ENCODE results near the gene DDX18.
A peak's percentile ranks its signal among the peaks of the same experiment; 100 is the strongest.
"Not testable (repeated sequence)": the region's sequence is repeated elsewhere in the genome, so short reads cannot be mapped to it uniquely, and the experiment has no call there.

DDX18 gene

DNA sequence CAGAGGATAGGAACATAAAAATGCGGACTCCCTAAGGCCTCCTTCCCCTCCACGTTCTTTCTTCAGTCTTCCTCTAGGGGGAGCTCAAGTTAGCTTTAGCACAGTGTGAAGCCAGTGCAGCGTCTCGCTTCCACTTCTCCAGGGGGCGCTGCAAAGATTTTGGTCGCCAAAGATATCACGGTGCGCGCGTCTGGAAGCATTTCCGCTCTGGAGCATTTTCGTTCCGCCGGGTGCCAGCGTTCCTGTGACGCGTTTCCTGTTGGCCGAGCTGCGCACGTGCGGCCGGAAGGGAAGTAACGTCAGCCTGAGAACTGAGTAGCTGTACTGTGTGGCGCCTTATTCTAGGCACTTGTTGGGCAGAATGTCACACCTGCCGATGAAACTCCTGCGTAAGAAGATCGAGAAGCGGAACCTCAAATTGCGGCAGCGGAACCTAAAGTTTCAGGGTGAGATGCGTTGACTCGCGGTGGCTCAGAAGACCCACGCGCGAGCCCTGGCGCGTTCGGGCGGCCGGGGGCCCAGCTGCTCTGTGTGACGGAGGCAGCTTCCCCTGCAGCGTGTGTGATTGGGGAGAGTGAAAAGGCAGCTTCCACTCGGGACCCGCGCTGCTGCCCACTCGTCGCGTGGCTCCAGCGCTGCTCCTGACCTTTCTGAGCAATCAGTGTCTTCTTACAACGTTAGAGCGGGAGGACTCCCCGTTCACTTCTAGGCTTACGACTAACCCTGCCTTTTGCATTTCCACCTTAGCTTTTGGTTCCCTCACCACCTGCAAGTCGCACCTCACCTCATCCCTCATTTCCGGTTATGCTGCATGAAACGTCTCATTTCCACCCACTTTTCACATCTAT is at the start of gene DDX18:
Gene DDX18, plus strand, starts transcription at position 275 of the 848 bp plus-strand sequence. Its CDS starts 87 bp downstream, at position 362.
- no peak for TF ChIP-seq JUND (IDR thresholded peaks at IDR 0.05; ENCODE audit: low read depth)
- in situ Hi-C loops (cut with HindIII; ENCODE audit: low pct_unique_long_range_greater_than_20kb, low sequenced_read_pairs), result no loop called here

DNA sequence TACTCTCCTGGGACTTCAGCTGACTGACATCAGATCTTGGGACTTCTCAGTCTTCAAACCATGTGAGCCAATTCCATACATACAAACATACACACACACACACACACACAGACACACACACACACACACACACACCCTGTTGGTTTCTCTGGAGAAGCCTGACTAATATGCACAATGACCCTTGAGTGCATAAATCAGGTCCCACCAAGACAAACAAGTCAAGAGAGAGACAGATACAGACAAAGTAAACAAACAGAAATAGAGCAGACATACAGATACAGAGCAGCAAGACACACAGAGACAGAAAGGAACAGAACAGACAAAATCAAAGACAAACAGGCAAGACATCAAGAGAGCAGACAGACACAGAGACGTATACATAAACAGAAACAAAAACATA is 43.8 kb upstream of the DDX18 start:
- in situ Hi-C loops (cut with HindIII; ENCODE audit: low pct_unique_long_range_greater_than_20kb, low sequenced_read_pairs), result no loop called here
- TF ChIP-seq JUND (IDR thresholded peaks at IDR 0.05; ENCODE audit: low read depth), result no peak
- DNase-seq (ENCODE audit: low read depth in 1 of 2, low spot score in 1 of 2), result no peak

More for the DNA sequence above, at the start of gene DDX18:
- DNase-seq (ENCODE audit: low read depth in 1 of 2, low spot score in 1 of 2), result peak; percentile 47 to 98

DNA sequence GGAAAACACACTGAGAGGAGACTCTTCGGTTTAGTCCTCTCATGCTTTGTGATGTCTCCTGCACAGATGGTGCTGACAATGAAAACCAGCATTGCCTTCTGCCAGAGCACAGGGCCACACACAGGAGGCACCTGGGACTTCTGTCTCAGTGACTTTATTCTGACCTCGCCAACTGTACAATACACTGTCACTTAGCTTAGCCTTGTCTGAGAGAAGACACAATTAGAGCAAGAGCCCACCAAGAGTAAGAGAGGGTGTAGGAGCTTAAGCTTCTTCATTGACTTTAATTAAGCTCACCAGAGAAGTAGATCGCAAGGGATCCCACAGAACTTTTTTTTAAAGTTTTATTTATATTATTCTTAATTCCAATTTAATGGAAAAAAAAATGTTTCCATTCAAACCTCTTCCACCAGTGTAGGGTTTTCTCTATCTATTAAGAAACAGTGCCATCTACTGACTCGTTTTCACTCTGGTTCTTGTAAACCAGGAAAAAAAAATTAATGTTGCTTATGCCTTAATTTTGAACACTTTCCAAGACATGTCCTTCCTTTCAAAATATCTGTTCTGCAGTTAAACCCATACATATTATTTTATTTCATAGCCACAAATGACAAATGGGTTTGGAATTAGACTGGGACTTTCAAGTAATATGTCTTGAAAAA is 42.4 kb upstream of the DDX18 start:
- TF ChIP-seq JUND (IDR thresholded peaks at IDR 0.05; ENCODE audit: low read depth), result no peak
- in situ Hi-C loops (cut with HindIII; ENCODE audit: low pct_unique_long_range_greater_than_20kb, low sequenced_read_pairs), result no loop called here
- peak; percentile 8 to 48 for DNase-seq (ENCODE audit: low read depth in 1 of 2, low spot score in 1 of 2)

DNA sequence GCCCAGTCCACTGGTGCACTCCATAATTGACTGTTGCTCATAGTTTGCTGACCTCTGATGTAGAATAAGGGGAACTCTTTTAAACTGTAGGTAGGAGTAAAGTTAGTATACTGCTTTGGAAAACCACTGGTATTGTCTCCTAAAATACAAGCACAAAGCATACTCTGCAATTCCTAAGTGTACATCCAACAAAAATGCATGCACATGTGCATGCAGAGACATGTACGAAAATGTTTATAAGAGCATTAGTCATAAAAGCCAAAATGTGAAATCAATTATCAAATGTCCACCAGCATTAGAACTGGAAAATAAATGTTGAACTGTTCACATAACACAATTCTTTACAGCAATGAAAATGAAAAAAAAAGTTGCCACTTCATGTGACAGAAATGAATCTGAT is 39.8 kb upstream of the DDX18 start:
- TF ChIP-seq JUND (IDR thresholded peaks at IDR 0.05; ENCODE audit: low read depth), result no peak
- in situ Hi-C loops (cut with HindIII; ENCODE audit: low pct_unique_long_range_greater_than_20kb, low sequenced_read_pairs), result no loop called here
- no peak for DNase-seq (ENCODE audit: low read depth in 1 of 2, low spot score in 1 of 2)

DNA sequence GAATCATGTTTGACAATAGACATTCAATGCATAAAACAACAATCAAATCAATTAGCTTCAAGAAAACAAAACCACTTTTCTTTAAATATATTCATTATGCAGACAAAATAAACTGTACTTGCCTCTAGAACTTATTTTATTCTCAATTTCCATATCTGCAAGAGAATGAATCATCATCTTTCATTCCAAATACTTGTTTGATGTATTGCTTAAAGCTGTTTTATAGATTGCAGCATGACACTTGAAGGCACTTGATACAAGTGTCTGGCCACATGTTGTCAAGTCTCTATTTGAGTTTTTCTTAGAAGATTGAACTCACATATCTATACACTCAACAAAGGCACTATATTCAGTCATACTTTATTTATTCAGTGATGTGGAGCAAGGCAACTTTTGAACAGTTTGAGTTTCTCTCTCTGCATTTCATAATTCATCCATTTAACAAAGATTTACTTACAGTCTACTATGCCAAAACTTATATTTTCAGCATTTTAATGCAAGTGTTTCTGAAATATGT is 38.7 kb upstream of the DDX18 start:
- DNase-seq (ENCODE audit: low read depth in 1 of 2, low spot score in 1 of 2), result no peak
- in situ Hi-C loops (cut with HindIII; ENCODE audit: low pct_unique_long_range_greater_than_20kb, low sequenced_read_pairs), result no loop called here
- TF ChIP-seq JUND (IDR thresholded peaks at IDR 0.05; ENCODE audit: low read depth), result no peak

DNA sequence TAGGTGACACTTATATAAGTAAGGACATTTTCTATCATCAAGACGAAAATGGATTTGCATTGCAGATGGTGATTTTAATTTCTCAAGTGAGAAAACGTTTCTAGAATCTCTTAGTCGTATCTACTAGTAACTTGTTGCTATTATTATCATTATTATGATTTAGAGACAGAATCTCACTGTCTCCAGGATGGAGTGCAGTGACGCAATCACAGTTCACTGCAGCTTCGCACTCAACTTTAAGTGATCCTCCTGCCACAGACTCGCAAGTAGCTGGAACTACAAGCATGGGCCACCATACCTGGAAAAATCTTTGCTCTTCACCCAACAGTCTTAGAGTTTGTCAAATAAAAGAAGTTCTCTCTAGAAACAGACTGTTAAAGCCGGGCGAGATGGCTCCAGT is 37.6 kb upstream of the DDX18 start:
- in situ Hi-C loops (cut with HindIII; ENCODE audit: low pct_unique_long_range_greater_than_20kb, low sequenced_read_pairs), result no loop called here
- TF ChIP-seq JUND (IDR thresholded peaks at IDR 0.05; ENCODE audit: low read depth), result no peak
- DNase-seq (ENCODE audit: low read depth in 1 of 2, low spot score in 1 of 2), result no peak

DNA sequence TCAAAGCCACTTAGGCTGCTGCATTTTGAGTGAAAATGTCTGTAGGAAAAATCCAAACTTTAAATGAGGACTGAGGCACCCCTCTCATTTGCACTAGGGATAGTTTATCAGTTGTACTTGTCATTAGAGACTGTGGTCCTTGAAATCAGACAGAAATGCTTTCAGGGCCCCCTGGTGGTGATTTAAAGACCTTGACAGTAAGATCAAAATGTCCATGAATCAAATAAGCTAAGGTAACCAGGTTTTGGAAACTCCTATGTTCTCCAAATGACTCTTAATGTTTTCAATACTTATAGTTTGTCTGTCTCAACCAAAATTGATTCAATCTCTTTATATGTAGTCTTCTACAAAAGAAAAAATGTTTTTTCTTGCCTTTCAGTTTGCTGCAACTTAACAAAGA is 28.8 kb upstream of the DDX18 start:
- DNase-seq (ENCODE audit: low read depth in 1 of 2, low spot score in 1 of 2), result peak; percentile 7 to 65
- in situ Hi-C loops (cut with HindIII; ENCODE audit: low pct_unique_long_range_greater_than_20kb, low sequenced_read_pairs), result no loop called here
- TF ChIP-seq JUND (IDR thresholded peaks at IDR 0.05; ENCODE audit: low read depth), result no peak

DNA sequence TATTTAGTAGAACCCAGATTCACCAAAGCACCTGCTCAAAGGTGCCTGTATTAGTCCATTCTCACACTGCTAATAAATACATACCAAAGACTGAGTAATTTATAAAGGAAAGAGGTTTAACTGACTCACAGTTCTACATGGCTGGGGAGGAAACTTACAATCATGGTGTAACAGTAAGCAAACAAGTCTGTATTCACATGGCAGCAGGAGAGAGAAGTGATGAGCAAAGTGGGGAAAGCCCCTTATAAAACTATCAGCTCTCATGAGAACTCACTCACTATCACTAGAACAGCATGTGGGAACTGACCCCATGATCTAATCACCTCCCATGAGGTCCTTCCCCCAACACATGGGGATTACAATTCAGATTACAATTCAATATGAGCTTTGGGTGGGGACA is 28.0 kb upstream of the DDX18 start:
- no peak for TF ChIP-seq JUND (IDR thresholded peaks at IDR 0.05; ENCODE audit: low read depth)
- DNase-seq (ENCODE audit: low read depth in 1 of 2, low spot score in 1 of 2), result no peak
- in situ Hi-C loops (cut with HindIII; ENCODE audit: low pct_unique_long_range_greater_than_20kb, low sequenced_read_pairs), result no loop called here

DNA sequence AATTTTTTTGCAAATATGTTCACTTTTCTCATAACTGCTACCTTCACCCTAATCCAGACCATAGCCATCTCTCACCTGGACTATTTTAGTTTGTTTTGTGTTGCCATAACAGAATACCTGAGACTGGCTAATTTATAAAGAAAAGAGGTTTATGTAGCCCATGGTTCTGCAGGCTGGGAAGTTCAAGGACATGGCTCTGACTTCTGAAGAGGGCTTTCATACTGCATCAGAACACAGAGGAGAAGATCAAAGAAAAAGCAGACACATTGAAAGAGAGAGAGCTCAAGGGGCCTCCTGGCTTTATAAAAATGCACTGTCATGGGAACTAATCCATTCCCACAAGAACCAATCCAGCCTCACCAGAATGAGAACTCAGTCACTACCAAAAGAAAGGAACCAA is 25.0 kb upstream of the DDX18 start:
- in situ Hi-C loops (cut with HindIII; ENCODE audit: low pct_unique_long_range_greater_than_20kb, low sequenced_read_pairs), result no loop called here

DNA sequence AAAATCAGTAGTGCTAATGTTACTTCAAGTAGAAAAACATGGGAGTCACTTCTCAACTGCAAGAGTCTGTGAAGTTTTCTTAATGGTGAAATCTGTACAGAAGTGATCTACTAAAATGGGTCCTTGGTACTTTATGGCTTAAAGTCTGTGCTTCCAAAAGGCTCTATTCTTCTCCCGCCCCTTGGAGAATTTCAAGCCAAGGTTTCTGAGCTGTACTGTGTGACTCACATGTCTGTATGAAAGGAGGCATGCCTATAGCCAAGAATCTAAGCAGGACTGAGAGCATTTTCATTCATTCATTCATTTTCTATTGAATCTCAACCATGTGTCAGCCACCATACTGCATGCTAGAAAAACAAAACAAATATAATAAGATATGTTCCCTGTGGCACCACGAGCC is 19.8 kb upstream of the DDX18 start:
- DNase-seq (ENCODE audit: low read depth in 1 of 2, low spot score in 1 of 2), result no peak
- in situ Hi-C loops (cut with HindIII; ENCODE audit: low pct_unique_long_range_greater_than_20kb, low sequenced_read_pairs), result no loop called here
- TF ChIP-seq JUND (IDR thresholded peaks at IDR 0.05; ENCODE audit: low read depth), result no peak

More for the DNA sequence above, 25.0 kb upstream of the DDX18 start:
- no peak for TF ChIP-seq JUND (IDR thresholded peaks at IDR 0.05; ENCODE audit: low read depth)
- no peak for DNase-seq (ENCODE audit: low read depth in 1 of 2, low spot score in 1 of 2)

DNA sequence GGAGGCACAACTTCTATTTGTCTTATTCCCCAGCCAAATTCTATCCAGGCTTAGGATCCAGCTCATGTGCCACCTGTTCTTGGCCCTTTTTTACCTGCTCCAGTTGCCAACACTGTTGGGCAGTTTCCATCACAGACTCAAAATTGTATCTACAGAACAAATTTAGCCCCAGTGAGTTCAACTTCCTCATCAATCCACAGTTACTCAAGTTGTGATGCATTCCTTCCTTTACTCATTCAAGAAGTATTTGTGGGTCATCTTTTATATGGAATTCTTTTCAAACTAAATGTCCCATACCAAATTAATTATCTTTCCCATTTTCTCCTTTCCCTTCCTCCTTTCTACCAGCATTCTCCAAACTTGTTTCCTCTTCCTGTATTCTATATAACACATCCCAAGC is 12.7 kb upstream of the DDX18 start:
- DNase-seq (ENCODE audit: low read depth in 1 of 2, low spot score in 1 of 2), result no peak
- in situ Hi-C loops (cut with HindIII; ENCODE audit: low pct_unique_long_range_greater_than_20kb, low sequenced_read_pairs), result no loop called here
- no peak for TF ChIP-seq JUND (IDR thresholded peaks at IDR 0.05; ENCODE audit: low read depth)

DNA sequence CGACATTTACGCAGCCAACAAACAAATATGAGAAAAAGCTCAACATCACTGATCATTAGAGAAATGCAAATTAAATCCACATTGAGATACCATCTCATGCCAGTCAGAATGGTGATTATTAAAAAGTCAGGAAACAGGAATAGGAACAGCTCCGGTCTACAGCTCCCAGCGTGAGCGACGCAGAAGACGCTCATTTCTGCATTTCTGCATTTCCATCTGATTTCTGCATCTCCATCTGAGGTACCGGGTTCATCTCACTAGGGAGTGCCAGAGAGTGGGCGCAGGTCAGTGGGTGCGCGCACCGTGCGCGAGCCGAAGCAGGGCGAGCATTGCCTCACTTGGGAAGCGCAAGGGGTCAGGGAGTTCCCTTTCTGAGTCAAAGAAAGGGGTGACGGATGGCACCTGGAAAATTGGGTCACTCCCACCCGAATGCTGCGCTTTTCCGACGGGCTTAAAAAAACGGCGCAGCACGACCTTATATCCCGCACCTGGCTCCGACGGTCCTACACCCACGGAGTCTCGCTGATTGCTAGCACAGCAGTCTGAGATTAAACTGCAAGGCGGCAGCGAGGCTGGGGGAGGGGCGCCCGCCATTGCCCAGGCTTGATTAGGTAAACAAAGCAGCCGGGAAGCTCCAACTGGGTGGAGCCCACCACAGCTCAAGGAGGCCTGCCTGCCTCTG is 10.7 kb upstream of the DDX18 start:
- DNase-seq (ENCODE audit: low read depth in 1 of 2, low spot score in 1 of 2); in situ Hi-C loops (cut with HindIII; ENCODE audit: low pct_unique_long_range_greater_than_20kb, low sequenced_read_pairs): not testable (repeated sequence)

DNA sequence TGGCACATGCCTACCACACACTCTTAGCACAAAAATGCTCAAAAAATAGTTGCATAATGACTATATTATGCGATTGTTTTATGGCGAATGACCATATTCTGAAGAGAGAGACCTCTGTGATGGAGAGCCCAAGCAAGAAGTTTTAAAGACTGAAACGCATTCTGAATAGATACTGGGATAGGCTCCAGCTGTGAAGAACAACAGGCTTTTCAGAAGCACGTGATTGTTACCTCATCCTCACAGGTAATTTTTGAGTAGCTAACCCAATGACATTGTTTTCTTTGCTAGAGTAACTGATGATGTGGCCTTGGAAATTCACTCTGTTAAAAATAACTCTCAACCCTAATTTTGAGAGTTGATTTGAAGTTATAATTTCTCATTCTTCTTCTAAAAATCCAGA is 2.0 kb upstream of the DDX18 start:
- in situ Hi-C loops (cut with HindIII; ENCODE audit: low pct_unique_long_range_greater_than_20kb, low sequenced_read_pairs), result no loop called here
- no peak for DNase-seq (ENCODE audit: low read depth in 1 of 2, low spot score in 1 of 2)
- no peak for TF ChIP-seq JUND (IDR thresholded peaks at IDR 0.05; ENCODE audit: low read depth)
